HEK293 (cell line): ENCODE results near the gene IL1RAP.

Experiments
- CTCF ChIA-PET: fragments of 350-600 bp; formaldehyde crosslinking; extraction: SDS; loops from one replicate; lab custom pipeline; 2021; ENCODE audit warnings: antibody characterized with exemption; lab: Yijun Ruan, JAX
- POLR2A ChIA-PET: fragments of 300-600 bp; formaldehyde crosslinking; extraction: SDS; loops from one replicate; lab custom pipeline; 2020; ENCODE audit warnings: antibody characterized with exemption, inconsistent platforms; lab: Yijun Ruan, JAX
- H3K27ac ChIP-seq: fragments of 200-500 bp; sonication (Bioruptor generic); 2 replicates; pipeline ENCODE4 v1.5.1; 2014; ENCODE audit warnings: low read depth, low read length, control low read depth, inconsistent platforms; ENCODE audit errors: extremely low read depth
- H3K36me3 ChIP-seq, 2 experiments: fragments of 200-500 bp in 1 of 2; sonication (Bioruptor generic) in 1 of 2; 1 replicate in 1 of 2; 2 replicates in 1 of 2; pipeline ENCODE4 v1.5.1; 2014 to 2017; ENCODE audit warnings: inconsistent platforms in 2 of 2, low read length in 2 of 2; ENCODE audit not compliant: control insufficient read depth in 2 of 2, insufficient read depth in 1 of 2
- H3K4me1 ChIP-seq: fragments of 200-500 bp; sonication (Bioruptor generic); 2 replicates; pipeline ENCODE4 v1.5.1; 2014; ENCODE audit warnings: mild to moderate bottlenecking, low read length, inconsistent platforms; ENCODE audit not compliant: control insufficient read depth, insufficient read depth
- H3K4me3 ChIP-seq: 2 replicates; pipeline ENCODE4 v1.5.1; 2011; ENCODE audit warnings: low read depth, mild to moderate bottlenecking, control low read depth, low read length, moderate library complexity
- H3K9me3 ChIP-seq: fragments of 200-500 bp; sonication (Bioruptor generic); 2 replicates; pipeline ENCODE4 v1.5.1; 2014; ENCODE audit warnings: low read depth, low read length, inconsistent platforms; ENCODE audit not compliant: control insufficient read depth, insufficient read depth
- EGR2 ChIP-seq: fragments of 450-650 bp; formaldehyde crosslinking; IDR thresholded peaks from 2 replicates; pipeline ENCODE4 v1.5.1; 2016; ENCODE audit warnings: low read depth, missing biosample characterization, missing genetic modification characterization
- GLI2 ChIP-seq: fragments of 450-650 bp; formaldehyde crosslinking; IDR thresholded peaks from 2 replicates; pipeline ENCODE4; 2017; ENCODE audit warnings: missing biosample characterization, missing genetic modification characterization, low read depth, borderline replicate concordance
- PRDM1 ChIP-seq: fragments of 450-650 bp; formaldehyde crosslinking; IDR thresholded peaks from 2 replicates; pipeline ENCODE4; 2016; ENCODE audit warnings: missing biosample characterization, missing genetic modification characterization
- TCF7L2 ChIP-seq: IDR thresholded peaks from 2 replicates; pipeline ENCODE4 v1.6.1; 2011; ENCODE audit warnings: low read depth, mild to moderate bottlenecking, inconsistent platforms, low read length, moderate library complexity, borderline replicate concordance
- ZBTB1 ChIP-seq: fragments of 450-650 bp; formaldehyde crosslinking; IDR thresholded peaks from 2 replicates; pipeline ENCODE4 v1.5.1; 2016; ENCODE audit warnings: missing biosample characterization, missing genetic modification characterization
- ZBTB21 ChIP-seq: fragments of 450-650 bp; formaldehyde crosslinking; IDR thresholded peaks from 2 replicates; pipeline ENCODE4 v1.5.1; 2017; ENCODE audit warnings: missing biosample characterization, missing genetic modification characterization
- ZNF133 ChIP-seq: fragments of 450-650 bp; formaldehyde crosslinking; IDR thresholded peaks from 2 replicates; pipeline ENCODE4 v1.5.1; 2016; ENCODE audit warnings: missing biosample characterization, missing genetic modification characterization
- ZNF169 ChIP-seq: fragments of 450-650 bp; formaldehyde crosslinking; IDR thresholded peaks from 2 replicates; pipeline ENCODE4 v1.5.1; 2016; ENCODE audit warnings: missing biosample characterization, missing genetic modification characterization
- ZNF211 ChIP-seq: fragments of 450-650 bp; formaldehyde crosslinking; IDR thresholded peaks from 2 replicates; pipeline ENCODE4 v1.5.1; 2016; ENCODE audit warnings: low read depth, missing biosample characterization, missing genetic modification characterization
- ZNF24 ChIP-seq: fragments of 450-650 bp; formaldehyde crosslinking; IDR thresholded peaks from 2 replicates; pipeline ENCODE4 v1.5.1; 2016; ENCODE audit warnings: missing biosample characterization, missing genetic modification characterization
- ZNF366 ChIP-seq: fragments of 450-650 bp; formaldehyde crosslinking; conservative IDR thresholded peaks from 2 replicates; pipeline ENCODE4 v1.5.1; 2016; ENCODE audit warnings: missing biosample characterization, missing genetic modification characterization
- ZNF426 ChIP-seq: fragments of 450-650 bp; formaldehyde crosslinking; IDR thresholded peaks from 2 replicates; pipeline ENCODE4 v1.5.1; 2017; ENCODE audit warnings: missing biosample characterization, missing genetic modification characterization, mild to moderate bottlenecking, inconsistent platforms, moderate library complexity
- ZNF555 ChIP-seq: fragments of 450-650 bp; formaldehyde crosslinking; conservative IDR thresholded peaks from 2 replicates; pipeline ENCODE4 v1.5.1; 2017; ENCODE audit warnings: missing biosample characterization, mild to moderate bottlenecking, missing genetic modification characterization, inconsistent platforms
- ZNF654 ChIP-seq: fragments of 450-650 bp; formaldehyde crosslinking; IDR thresholded peaks from 2 replicates; pipeline ENCODE4 v1.5.1; 2016; ENCODE audit warnings: low read depth, missing biosample characterization, missing genetic modification characterization
- ZNF677 ChIP-seq: fragments of 450-650 bp; IDR thresholded peaks from 2 replicates; pipeline ENCODE4 v1.5.0; 2018; ENCODE audit warnings: missing biosample characterization, mild to moderate bottlenecking, missing genetic modification characterization, moderate library complexity
- TF ChIP-seq, protein P1 (sequence below): fragments of 450-650 bp; formaldehyde crosslinking; IDR thresholded peaks from 2 replicates; pipeline ENCODE4 v1.5.0; 2017; ENCODE audit warnings: missing biosample characterization, missing genetic modification characterization, borderline replicate concordance

The IL1RAP gene

DNA sequence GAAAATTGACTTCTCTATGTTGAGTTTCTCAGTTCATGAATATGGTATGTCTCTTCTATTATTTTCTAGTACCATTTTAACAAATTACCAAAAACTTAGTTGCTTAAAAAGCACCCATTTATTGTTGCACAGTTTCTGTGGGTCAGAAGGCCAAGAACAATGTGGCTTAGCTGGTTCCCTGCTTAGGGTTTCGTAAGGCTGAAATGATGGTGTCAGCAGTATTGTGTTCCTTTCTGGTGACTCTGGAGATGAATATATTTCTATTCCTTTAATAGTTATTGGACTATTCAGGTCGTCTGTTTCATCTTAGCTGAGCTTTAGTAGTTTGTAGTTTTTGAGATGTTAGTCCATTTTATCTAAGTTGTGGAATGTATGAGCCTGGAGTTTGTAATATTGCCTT lies 44.9 kb downstream of the IL1RAP start:
- no peak overlapping the region for H3K4me3 ChIP-seq
- H3K9me3 ChIP-seq = no peaks in the 10 kb centered on the region
- H3K27ac ChIP-seq = no peak overlapping the region
- no peaks in the 10 kb centered on the region for H3K4me1 ChIP-seq
- ChIA-PET POLR2A (no interaction called here), CTCF (no interaction called here)
- H3K36me3 ChIP-seq = no peaks in the 10 kb centered on the region
- TF ChIP-seq, protein P1, sequence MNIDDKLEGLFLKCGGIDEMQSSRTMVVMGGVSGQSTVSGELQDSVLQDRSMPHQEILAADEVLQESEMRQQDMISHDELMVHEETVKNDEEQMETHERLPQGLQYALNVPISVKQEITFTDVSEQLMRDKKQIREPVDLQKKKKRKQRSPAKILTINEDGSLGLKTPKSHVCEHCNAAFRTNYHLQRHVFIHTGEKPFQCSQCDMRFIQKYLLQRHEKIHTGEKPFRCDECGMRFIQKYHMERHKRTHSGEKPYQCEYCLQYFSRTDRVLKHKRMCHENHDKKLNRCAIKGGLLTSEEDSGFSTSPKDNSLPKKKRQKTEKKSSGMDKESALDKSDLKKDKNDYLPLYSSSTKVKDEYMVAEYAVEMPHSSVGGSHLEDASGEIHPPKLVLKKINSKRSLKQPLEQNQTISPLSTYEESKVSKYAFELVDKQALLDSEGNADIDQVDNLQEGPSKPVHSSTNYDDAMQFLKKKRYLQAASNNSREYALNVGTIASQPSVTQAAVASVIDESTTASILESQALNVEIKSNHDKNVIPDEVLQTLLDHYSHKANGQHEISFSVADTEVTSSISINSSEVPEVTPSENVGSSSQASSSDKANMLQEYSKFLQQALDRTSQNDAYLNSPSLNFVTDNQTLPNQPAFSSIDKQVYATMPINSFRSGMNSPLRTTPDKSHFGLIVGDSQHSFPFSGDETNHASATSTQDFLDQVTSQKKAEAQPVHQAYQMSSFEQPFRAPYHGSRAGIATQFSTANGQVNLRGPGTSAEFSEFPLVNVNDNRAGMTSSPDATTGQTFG (tag by site-specific recombination) = no peak
- no peak for TF ChIP-seq ZBTB1 (tag by site-specific recombination)

DNA sequence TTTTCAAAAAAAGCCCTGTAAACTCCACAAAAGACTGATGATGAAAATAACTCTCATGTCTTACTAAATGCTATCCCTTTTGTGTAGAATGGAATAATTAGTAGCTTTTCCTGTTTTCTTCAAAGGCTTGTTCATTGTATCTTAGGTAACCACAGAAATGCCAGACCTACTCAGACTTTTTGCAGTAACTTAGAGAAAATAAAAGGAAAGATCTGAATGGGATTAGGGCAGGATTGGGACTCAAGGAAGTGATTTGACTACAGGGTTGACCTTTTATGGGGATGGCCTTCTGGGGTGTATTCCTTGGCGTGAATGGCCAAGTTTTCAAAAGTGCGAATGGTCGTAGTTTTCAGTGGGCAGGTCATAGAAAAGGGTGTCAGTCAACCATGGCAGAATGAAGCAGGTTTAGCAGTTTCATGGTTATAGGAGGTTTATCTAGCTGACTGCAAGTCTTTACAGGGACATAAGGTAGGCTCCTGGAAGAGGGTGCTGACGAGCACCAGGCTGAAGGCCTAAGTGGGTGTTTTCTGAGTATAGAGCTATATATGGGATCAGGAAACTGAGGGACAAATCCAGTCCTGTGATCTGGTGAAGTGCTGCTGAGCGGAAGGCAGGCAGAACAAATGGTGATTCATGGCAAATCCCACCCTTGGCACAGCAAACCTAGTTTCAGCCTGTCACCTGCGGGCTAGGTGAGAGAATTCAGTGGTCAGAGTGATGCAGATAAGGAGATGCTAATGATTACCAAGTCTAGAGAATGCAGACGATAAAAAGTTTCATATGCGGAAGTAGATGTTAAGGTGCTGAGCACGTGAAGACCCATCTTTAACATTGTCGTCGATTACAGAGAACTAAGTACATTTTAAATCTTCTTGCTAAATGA lies 46.4 kb downstream of the IL1RAP start:
- H3K9me3 ChIP-seq = no peaks in the 10 kb centered on the region
- no peaks in the 10 kb centered on the region for H3K4me1 ChIP-seq
- POLR2A ChIA-PET = no interaction called here
- no peak overlapping the region for H3K4me3 ChIP-seq
- no peaks in the 10 kb centered on the region for H3K36me3 ChIP-seq
- CTCF ChIA-PET = no interaction called here
- TF ChIP-seq ZNF677 = no peak
- no peak for TF ChIP-seq ZNF555 (tag by site-specific recombination)
- TF ChIP-seq ZNF24 (tag by site-specific recombination) = no peak
- no peak for TF ChIP-seq ZNF211 (tag by site-specific recombination)
- no peak for TF ChIP-seq GLI2 (tag by site-specific recombination)
- TF ChIP-seq ZNF366 (tag by site-specific recombination) = no peak
- no peak for TF ChIP-seq EGR2 (tag by site-specific recombination)
- no peak for TF ChIP-seq TCF7L2
- TF ChIP-seq ZNF426 (tag by site-specific recombination) = no peak
- H3K27ac ChIP-seq = no peak overlapping the region

DNA sequence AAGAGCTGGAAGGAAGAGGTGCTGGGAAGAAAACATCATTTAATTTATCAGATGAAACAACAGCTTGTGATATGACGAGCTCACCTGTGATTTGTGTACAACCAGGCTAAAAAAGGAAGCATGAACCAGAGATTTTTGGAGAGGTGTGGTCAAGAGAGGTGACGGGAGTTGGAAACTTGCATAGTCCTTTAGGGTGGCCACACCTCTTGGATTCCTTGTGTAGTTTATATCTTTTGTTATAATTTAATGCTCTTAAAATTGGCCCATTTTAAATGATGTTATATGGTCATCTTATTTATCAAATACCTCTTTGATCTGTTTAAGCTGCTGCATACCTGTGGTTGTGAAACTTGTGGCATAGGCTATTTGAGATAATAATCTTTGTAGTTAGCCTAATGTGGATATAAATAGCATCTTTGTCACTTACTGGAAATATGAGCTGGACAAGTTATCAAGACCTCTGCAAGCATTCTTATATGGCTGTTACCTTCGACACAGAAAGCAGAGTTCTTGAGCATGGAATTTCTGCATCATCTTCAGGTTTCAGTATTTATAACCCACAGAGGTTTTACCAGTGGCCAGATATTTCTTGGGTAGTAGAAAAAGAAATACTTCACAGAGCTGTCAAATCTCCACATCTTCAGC lies 49.1 kb downstream of the IL1RAP start:
- TF ChIP-seq ZNF169 = no peak
- TF ChIP-seq ZNF366 (tag by site-specific recombination) = 0 out of 2 replicates have a peak, but pooled peaks have one; percentile 27
- TF ChIP-seq, all 188 proteins: peak for 1
- H3K36me3 ChIP-seq = no peaks in the 10 kb centered on the region
- POLR2A ChIA-PET = no interaction called here
- no peak overlapping the region for H3K4me3 ChIP-seq
- CTCF ChIA-PET = no interaction called here
- H3K4me1 ChIP-seq = no peaks in the 10 kb centered on the region
- no peaks in the 10 kb centered on the region for H3K9me3 ChIP-seq
- no peak overlapping the region for H3K27ac ChIP-seq

DNA sequence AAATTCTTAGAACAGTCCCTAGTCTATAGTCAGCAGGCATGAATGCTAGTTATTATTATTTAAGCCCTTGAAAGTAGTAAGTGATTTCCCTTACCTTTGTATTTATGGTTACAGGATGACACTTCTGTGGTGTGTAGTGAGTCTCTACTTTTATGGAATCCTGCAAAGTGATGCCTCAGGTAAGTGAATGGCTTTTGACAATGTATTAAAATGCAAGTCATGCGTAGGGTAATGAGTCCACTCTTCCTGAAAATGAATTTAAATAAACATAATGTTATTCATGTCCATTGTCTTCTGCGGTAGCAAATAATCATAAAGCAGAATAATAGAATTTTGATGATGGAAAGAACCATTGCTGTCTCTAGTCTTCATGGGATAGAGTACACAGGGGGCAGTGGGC lies 50.3 kb downstream of the IL1RAP start:
- CTCF ChIA-PET = no interaction called here
- no peaks in the 10 kb centered on the region for H3K4me1 ChIP-seq
- H3K36me3 ChIP-seq = no peaks in the 10 kb centered on the region
- no peak overlapping the region for H3K4me3 ChIP-seq
- TF ChIP-seq ZNF654 (tag by site-specific recombination) (no peak), PRDM1 (tag by site-specific recombination) (no peak), ZBTB21 (tag by site-specific recombination) (no peak), EGR2 (tag by site-specific recombination) (no peak), ZNF133 (tag by site-specific recombination) (no peak)
- no peak overlapping the region for H3K27ac ChIP-seq
- POLR2A ChIA-PET = no interaction called here
- no peaks in the 10 kb centered on the region for H3K9me3 ChIP-seq
